Right lobe of liver (tissue), 6 donors: ENCODE results near the gene BEAN1. TPM values are rescaled to one million over a fixed set of nuclear protein-coding genes. Genes with fewer than 3 reads are reported as not detected.

Experiments used
- ATAC-seq, 4 donors: fragments of 200-7000 bp; cut with Tn5 transposase; one replicate each; pipeline ENCODE4 v1.9.1; 2020; ENCODE audit warnings: mild to moderate bottlenecking in 4 of 4, moderate library complexity in 4 of 4
- DNase-seq, 3 donors: peaks; one replicate each; pipeline ENCODE4 v3.0.0-alpha.2; 2020
- H3K27ac ChIP-seq, 3 donors: fragments of 200-600 bp; one replicate each; pipeline ENCODE4 v1.8.0; 2022
- H3K27me3 ChIP-seq, 2 donors: fragments of 200-600 bp; one replicate each; pipeline ENCODE4 v1.8.0; 2022
- H3K36me3 ChIP-seq, 4 donors: fragments of 200-600 bp; sonication (generic) in 1 of 4; one replicate each; pipeline versions ENCODE4 v1.5.1 to v1.8.0; 2017 to 2022; ENCODE audit warnings: control low read depth in 1 of 4
- H3K4me1 ChIP-seq, 4 donors: fragments of 200-600 bp; sonication (generic) in 1 of 4; one replicate each; pipeline versions ENCODE4 v1.5.1 to v1.8.0; 2017 to 2022; ENCODE audit warnings: control low read depth in 1 of 4
- H3K4me3 ChIP-seq, 3 donors: fragments of 200-600 bp; one replicate each; pipeline ENCODE4 v1.8.0; 2022
- H3K9me3 ChIP-seq, 4 donors: fragments of 200-600 bp; sonication (generic) in 1 of 4; one replicate each; pipeline versions ENCODE4 v1.5.1 to v1.8.0; 2017 to 2022; ENCODE audit warnings: control low read depth in 1 of 4
- POLR2A ChIP-seq: fragments of 450-650 bp; IDR thresholded peaks from one replicate; pipeline ENCODE4 v1.6.1; 2017; ENCODE audit warnings: antibody characterized with exemption, mild to moderate bottlenecking
- WGBS: methylation state at CpG from one replicate; pipeline ENCODE4 v1.1.6; 2018; ENCODE audit warnings: low coverage, low lambda C conversion rate; ENCODE audit not compliant: insufficient coverage; ENCODE audit errors: missing lambda C conversion rate; 5-methylcytosine and 5-hydroxymethylcytosine counted together
- intact Hi-C, 2 donors: fragments of 100-400 bp; cut with DNase I; formaldehyde crosslinking; loops; one replicate each; pipeline versions ENCODE4 v1.11.2 to v1.14.1; 2022
- total RNA-seq, 6 experiments: library from RNA; depleted of rRNA in 2 of 6; stranded (reverse); fragments of >200 nt in 2 of 6; fragmentation: NEBNext Ultra II Directional in 3 of 6; extraction: Animal tissue kit (Norgen Biotek cat#: 25700) in 3 of 6; gene quantifications; one replicate each; pipeline versions ENCODE4 v1.1.0 to v1.2.4, GENCODE V29; 2016 to 2023
- TF ChIP-seq, protein P1 (sequence below), 4 donors: fragments of 200-600 bp in 3 of 4; fragments of 450-650 bp in 1 of 4; IDR thresholded peaks; one replicate each; pipeline versions ENCODE4 v1.5.1 to v1.8.0; 2016 to 2022; ENCODE audit warnings: antibody characterized with exemption in 4 of 4, mild to moderate bottlenecking in 2 of 4
- donor health status: DM: no; HTN: yes; CAD: no.
- donor health status: DM: no; HTN: no; CAD: no.
- donor health status: DM: no; HTN: no; CAD: no.
- donor health status: DM: no; HTN: yes; CAD: no.
- donor health status: DM: no; HTN: yes; CAD: no.

The BEAN1 gene
- total RNA-seq, 6 experiments from 2014 or later: 0.09 to 0.26 (median 0.10) TPM; not detected in 3

DNA sequence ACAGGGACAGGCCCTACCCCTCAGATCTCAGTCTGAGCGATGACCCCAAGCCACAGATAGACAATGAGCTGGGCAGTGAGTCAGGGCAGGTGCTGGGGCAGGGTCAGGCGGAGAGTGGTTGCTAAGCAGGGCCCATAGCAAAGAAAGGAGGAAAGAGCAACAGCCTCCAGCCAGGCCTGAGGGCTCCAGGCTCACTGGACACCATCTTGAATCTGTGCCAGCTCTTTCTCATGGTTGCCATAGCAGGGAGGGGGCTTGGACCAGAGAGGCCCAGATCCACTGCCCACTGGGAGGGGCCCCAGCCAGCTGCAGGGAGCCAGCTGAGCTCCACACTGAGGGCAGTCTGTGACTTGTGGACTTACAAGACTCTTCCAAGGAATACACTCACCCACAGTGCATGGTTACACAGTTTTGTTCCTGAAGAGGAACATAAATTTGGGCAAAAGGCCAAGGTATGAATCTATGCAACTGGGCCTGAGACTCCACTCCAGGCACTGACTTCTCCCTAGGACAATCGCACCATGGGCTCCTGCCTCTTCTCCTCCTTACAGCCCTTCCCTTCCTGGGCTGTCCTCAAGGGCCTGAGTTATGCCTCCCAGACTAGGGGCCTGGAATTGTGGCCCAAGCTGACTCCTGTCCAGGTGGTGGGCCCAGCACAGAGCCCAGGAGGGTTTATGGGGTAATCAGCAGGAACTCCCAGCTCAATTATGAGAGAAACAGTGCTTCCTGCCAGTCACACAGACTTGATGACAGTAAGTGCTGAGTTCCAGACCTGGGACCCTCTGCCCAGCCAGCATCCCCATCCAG is 59.9 kb downstream of the BEAN1 start:
- H3K36me3 ChIP-seq: no peaks in the 10 kb centered on the region
- H3K27ac ChIP-seq: no peak overlapping the region
- H3K4me3 ChIP-seq: no peak overlapping the region
- TF ChIP-seq, protein P1, sequence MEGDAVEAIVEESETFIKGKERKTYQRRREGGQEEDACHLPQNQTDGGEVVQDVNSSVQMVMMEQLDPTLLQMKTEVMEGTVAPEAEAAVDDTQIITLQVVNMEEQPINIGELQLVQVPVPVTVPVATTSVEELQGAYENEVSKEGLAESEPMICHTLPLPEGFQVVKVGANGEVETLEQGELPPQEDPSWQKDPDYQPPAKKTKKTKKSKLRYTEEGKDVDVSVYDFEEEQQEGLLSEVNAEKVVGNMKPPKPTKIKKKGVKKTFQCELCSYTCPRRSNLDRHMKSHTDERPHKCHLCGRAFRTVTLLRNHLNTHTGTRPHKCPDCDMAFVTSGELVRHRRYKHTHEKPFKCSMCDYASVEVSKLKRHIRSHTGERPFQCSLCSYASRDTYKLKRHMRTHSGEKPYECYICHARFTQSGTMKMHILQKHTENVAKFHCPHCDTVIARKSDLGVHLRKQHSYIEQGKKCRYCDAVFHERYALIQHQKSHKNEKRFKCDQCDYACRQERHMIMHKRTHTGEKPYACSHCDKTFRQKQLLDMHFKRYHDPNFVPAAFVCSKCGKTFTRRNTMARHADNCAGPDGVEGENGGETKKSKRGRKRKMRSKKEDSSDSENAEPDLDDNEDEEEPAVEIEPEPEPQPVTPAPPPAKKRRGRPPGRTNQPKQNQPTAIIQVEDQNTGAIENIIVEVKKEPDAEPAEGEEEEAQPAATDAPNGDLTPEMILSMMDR (IDR thresholded peaks at IDR 0.05): no peak
- no peak for TF ChIP-seq POLR2A
- DNase-seq (peak in 1 of 3 donors; percentile 44), ATAC-seq (peak; percentile 21 to 48 (median 36))
- H3K27me3 ChIP-seq: no peaks in the 10 kb centered on the region
- no peaks in the 10 kb centered on the region for H3K4me1 ChIP-seq
- intact Hi-C loops: no loop called here
- WGBS: no CpG with 5 or more reads among the region's 3 CpGs
- H3K9me3 ChIP-seq: no peaks in the 10 kb centered on the region

DNA sequence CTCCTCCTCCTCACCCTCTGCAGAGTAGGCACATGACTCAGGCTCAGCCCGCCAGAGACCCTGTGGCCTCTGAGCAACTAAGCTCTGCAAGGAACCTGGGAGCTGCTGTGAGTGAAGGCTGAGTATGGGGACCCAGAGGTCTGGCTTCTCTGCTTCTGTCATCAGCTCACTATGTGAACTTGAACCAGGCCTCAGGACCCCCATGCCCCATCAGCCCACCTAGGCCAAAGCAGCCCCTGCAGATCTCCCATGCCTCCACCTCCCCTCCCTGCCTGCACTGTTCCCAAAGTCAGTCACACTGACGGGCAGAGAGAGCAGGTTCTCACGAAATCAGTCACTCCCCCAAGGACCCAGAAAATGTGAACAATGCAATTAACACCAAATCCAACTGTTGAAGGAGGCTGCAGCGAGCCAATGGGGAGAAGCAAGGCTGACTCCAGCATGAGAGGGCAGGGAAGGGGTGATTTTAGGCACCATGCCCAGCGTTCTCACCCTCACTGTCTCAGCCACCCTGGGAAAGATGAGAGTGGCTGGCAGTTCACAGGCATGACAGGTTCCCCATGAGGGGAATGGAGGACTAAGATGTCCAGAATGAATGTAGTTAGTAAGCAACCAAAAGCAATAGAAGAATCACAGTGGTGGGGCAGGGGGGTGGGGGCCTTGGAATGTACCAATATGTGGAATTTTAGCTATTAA is 60.6 kb downstream of the BEAN1 start:
- no peaks in the 10 kb centered on the region for H3K36me3 ChIP-seq
- H3K4me1 ChIP-seq: no peaks in the 10 kb centered on the region
- intact Hi-C loops: no loop called here
- no peak overlapping the region for H3K4me3 ChIP-seq
- no peaks in the 10 kb centered on the region for H3K9me3 ChIP-seq
- no peak for ATAC-seq
- no peak for TF ChIP-seq POLR2A
- TF ChIP-seq, protein P1 (IDR thresholded peaks at IDR 0.05): no peak
- WGBS: 100% methylated on average over 1 of the region's 5 CpGs
- H3K27ac ChIP-seq: no peak overlapping the region
- H3K27me3 ChIP-seq: no peaks in the 10 kb centered on the region
- peak in 1 of 3 donors; percentile 43 for DNase-seq

DNA sequence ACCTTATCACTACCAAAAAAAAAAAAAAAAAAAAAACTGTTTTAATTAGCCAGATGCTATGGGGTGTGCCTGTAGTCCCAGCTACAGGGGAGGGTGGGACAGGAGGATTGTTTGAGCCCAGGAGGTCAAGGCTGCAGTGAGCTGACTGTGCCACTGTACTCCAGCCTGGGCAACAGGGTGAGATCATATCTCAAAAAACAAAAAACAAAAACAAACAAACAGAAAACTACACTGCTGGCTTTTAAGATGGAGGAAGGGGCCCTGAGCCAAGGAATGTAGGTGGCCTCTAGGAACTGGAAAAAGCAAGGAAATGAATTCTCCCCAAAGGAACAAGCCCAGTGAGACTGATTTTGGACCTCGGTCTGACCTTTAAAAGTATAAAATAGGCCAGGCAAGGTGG is 61.4 kb downstream of the BEAN1 start:
- no peaks in the 10 kb centered on the region for H3K4me1 ChIP-seq
- TF ChIP-seq, protein P1 (IDR thresholded peaks at IDR 0.05): no peak
- TF ChIP-seq POLR2A: no peak
- 93% methylated on average over 1 of the region's 1 CpG for WGBS
- H3K36me3 ChIP-seq: no peaks in the 10 kb centered on the region
- ATAC-seq (no peak), DNase-seq (no peak)
- H3K27me3 ChIP-seq: no peaks in the 10 kb centered on the region
- H3K9me3 ChIP-seq: no peaks in the 10 kb centered on the region
- no peak overlapping the region for H3K27ac ChIP-seq
- intact Hi-C loops: no loop called here
- H3K4me3 ChIP-seq: no peak overlapping the region

DNA sequence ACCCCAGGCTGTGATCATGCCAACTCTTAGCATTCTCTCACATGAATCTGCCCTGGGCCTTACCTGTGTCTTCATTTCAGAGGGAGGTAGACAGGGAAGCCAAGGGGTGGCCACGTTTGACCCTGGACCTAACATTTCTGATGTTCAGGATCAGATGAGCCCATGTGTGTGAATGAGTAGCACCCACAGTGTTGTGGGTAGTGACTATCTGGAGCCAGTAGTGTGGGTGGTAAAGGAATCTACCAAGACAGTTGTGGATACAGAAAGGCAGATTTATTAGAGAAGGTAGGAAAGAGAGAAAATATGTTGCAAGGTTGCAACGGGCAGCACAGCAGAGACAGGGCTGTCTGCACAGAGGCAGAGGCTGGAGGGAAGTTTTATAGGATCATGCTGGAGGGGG is 62.3 kb downstream of the BEAN1 start:
- no peak overlapping the region for H3K27ac ChIP-seq
- DNase-seq: peak in 1 of 3 donors; percentile 16
- intact Hi-C loops: no loop called here
- no peak for ATAC-seq
- no peaks in the 10 kb centered on the region for H3K4me1 ChIP-seq
- 72% methylated on average over 2 of the region's 2 CpGs for WGBS
- TF ChIP-seq, protein P1 (IDR thresholded peaks at IDR 0.05): no peak
- no peak for TF ChIP-seq POLR2A
- no peaks in the 10 kb centered on the region for H3K9me3 ChIP-seq
- H3K4me3 ChIP-seq: no peak overlapping the region
- no peaks in the 10 kb centered on the region for H3K27me3 ChIP-seq
- no peaks in the 10 kb centered on the region for H3K36me3 ChIP-seq
